SHP77 (cell line): ENCODE measurements around the gene TOPORS.

Experiments used
- DNase-seq, 2 experiments: peaks; one replicate each; lab custom pipeline; 2025; lab: John Stamatoyannopoulos, UW

The TOPORS gene

GRCh38 chr9:32502464-32502863 is 49.9 kb downstream of the TOPORS start:
- DNase-seq = no peak

- no peak for DNase-seq
Observed at GRCh38 chr9:32501868-32502267, 50.5 kb downstream of the TOPORS start.

DNA sequence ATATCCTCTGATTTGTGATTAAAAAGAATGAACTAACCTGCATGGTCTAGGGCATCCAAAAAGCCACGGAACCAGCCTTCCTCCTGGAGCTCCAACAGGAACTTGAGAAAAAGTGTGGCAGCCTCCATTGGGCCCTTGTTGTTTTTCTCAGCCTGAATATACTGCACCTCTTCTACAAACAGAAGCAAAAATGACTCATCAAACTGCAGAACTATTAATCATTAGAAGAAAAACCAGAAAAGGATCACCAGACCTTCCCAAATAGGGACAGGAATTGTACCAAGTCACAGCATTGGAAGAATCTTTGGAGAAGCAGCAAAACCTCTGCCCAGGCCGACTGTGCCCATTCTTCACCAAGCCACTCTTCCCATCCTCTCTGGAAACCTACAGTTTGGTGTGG is 51.6 kb downstream of the TOPORS start:
- no peak for DNase-seq

DNA sequence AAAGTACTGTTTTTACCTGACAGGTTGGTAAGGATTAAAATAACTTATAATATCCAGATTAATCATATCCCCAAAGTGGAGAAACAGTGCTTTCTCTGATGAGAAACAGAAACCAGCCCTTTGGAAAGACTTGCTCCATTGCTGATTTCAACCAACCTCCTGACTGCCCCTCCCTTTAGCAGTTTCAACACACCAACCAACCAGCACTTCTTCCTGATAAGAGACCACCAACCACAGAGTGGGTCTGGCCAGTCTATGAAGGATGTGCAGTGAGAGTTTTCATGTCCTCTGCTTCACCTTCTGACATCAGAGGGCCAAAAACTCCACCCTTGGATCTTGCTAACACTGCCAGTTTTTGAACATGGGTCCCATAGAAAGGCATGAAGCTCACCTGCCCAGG is 54.5 kb downstream of the TOPORS start:
- no peak for DNase-seq

GRCh38 chr9:32490601-32491000 is 61.8 kb downstream of the TOPORS start:
- no peak for DNase-seq
